HG02870 (cell line): Measurements from ENCODE around the gene ADAMTS20.

Experiments used
- ATAC-seq: cut with Tn5 transposase; IDR thresholded peaks from one replicate; pipeline ENCODE4 v1.9.1; 2021; ENCODE audit warnings: mild to moderate bottlenecking, moderate library complexity; ENCODE audit not compliant: unreplicated experiment

Gene ADAMTS20

DNA sequence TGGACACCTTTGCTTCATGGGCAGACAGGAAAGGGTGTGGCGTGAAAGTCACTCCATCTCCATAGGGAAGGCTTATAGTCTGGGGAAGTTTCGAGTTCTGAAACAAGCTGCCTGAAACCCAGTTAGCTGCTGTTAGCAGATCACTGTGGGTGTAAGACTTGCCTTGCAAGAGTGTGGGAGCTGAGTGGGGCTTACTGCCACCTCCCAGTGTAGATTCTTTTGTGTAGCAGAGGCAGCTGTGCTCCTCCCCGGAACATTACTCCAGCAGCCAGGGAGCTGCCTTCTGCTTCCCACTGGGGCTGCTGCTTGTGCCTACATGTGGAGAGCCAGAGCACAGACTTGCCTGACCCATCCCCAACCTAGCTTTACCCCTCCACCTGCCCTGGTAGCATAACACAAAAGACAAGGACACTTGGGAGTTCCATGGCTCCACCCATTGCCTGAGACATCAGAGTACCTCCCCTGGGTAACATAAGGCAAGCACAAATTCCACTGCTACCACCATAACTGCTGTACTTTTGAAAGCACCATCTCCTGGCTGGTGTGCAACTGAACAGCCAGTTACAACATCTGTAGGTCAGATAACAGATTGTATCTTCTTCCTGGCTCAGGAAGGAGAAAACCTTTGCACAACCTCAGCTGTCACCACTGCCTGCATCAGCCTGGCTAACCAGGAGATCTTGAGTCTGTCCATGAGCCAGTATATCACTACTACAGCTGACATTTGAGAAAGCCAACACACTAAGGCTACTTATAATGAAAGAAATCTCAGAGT is 69.5 kb downstream of the ADAMTS20 start:
- ATAC-seq = no peak

DNA sequence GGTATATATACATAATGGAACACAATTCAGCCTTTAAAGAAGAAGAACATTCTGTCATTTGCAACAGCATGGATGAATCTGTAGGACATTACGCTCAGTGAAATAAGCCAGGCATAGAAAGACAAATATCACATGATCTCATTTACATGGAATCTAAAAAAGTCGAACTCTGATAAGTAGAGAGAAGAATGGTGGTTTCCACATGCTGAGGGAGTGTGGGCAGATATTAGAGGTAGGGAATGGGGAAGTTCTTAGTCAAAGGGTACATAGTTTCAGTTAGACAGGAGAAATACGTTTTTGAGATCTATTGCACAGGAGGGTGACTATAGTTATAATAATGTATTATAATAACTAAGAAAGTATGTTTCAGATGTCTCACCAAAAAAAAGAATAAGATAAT is 71.4 kb downstream of the ADAMTS20 start:
- ATAC-seq = no peak

DNA sequence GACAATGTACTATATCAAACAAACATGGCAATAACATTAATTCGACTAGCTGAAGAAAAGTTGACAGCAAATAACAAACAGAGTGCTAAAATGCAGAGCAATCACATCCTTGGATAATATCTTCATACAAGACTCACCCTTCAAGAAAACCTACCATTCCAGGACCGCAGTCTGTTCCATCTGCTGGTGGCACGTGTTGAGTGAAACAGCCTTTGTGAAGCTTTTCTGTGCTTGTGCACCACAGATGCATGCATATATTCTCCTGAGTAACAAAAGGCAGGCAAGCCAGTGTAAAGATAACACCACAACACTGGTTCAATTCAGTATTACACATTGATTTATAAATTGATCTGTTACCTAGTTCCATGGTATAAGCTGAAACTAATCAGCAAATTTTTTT is 89.3 kb downstream of the ADAMTS20 start:
- ATAC-seq = no peak

DNA sequence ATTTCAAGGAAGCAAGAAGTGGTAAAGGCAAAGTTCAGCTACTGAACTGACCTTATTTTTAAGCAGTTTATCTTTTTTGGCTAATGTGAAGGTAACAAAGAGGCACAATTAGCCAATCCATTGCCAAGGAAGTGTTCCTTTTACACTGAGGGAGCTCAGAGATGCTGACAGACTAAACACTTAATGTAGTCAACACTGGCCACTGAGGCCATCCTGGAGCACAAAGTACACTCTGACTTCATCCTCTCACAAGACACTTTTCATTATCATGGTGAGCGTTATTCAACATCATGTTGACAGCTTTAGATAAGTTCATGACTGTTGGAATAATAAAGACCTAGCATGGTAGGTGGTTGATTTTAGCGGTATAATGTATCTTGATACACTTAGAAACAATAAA is 89.9 kb downstream of the ADAMTS20 start:
- ATAC-seq = no peak

DNA sequence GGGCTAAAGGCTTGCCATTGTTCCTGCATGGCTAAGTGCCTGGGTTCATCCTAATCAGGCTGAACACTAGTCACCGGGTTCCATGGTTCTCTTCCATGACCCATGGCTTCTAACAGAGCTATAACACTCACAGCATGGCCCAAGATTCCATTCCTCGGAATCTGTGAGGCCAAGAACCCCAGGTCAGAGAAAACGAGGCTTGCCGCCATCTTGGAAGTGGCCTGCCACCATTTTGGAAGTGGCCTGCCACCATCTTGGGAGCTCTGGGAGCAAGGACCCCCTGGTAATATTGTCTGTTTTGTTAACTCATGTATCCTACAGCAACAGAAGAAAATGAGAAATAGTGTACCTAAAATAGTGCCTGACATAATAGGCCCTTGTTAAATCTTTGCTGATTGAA is 92.7 kb downstream of the ADAMTS20 start:
- ATAC-seq = no peak

DNA sequence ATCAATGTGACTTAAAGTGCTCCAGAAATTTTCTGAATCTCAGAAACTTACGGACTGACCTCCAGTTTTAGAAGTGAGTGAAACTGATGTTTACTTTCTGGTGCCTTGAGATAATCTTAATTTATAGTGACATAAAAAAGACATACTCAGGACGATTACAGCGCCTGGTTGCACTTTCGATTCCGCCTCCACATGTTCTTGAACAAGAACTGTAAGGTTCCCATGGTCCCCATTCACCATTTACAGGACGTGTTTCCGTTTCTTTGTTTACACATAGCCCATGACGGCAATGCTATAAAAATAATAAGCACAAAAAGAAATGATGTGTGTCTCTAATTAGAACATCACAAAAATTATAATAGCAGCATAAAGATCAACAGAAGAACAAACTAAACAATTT is 98.2 kb downstream of the ADAMTS20 start:
- ATAC-seq = no peak

DNA sequence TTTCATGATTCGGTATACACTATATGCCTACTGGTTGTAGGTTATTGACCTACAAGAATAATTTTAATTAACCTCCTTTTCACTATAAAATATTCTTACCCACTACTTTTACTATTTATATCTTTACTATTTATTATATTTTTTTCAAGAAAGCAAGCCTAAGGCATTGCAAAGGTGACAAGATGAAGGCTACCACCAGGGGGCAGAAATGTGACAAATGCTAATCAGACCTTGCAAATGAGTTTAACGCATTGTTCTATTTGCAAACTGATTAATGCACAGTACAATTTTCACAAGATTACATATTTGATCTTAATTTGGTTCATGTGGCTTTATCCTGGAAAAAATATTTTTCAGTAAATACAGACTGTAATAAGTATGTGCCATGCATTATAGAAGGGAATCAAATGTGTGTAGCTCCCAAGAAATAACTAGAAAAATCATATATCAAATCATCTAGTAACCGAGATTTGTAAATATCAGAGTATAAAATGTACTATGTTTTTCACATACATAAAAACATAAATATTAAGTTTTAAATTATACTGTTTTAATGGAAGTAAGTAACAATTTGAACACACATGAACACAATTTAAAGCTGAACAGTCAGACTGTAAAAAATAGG is 107.0 kb downstream of the ADAMTS20 start:
- peak; percentile 81 for ATAC-seq

DNA sequence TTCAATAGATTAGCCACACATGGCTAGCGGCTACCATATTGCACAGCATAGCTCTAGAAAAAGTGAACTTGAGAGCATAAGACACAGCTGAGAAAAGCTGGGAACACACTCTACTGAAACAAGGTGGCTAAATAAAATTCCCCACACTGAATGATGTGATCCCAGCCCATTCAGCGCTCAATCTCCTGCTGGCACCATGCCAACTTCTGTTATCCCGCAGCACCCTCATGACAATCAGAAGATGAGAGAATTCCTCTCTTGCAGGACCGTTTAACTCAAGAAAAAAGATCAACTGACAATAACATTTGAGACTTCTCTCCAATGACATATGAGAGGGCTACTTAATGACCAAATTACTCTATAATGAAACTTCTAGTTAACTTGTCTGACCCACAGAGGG is 115.4 kb downstream of the ADAMTS20 start:
- no peak for ATAC-seq

DNA sequence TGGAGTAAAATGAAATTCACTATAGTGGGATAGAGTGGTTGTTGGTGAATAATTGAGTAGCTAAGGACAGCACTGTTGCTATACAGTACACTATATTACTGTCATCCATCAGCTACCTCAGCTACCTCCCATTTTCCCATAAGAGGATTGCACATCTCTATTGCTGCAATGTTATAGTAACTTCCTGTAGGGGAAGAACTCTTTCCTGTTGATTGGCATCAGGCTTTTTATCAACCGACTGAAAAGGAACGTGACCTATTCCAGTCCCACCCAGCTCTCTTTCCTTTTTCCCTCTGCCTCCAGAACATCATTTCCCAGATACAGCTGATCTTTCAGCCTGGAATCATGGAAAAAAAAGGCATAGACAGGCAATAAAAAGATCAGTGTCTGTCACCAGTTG is 117.4 kb downstream of the ADAMTS20 start:
- ATAC-seq = no peak

DNA sequence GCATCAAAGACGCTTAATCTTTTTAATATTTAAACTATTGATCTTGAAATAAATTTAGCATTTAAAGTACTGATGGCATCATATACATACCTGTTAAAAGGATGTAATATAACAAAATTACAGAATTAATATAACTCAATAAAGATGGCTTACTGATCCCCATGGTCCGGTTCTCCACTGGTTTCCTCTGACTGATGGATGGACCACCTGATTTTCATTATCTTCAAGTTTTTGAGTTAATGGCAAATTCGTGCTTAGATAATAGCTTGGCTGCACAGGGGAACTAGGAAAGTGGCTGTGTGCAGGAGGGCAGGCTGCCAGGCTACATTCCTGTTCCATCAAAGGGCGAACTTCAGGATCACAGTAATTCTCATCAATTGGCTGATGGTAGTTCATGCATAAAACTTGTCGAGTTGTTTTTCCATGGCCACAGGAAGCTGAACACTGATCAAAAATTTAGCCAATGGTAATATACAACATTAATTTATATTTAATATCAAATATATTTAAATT is 123.9 kb downstream of the ADAMTS20 start:
- ATAC-seq = no peak

DNA sequence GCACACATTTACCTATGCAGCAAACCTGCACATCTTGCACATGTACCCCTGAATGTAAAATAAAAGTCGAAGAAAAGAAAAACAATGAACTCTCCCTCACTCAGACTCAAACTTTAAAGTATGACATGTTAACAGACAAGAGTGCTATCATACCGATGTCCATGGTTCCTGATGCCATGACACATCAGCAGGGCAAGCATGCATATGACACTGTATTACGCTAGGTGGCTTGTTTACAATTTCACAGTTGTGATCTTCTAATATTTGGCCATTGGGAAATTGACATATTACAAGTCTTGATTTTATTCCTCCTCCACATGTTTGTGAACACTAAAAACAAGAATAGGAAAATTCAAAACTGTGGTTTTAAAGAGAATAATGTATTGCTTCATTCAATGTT is 126.6 kb downstream of the ADAMTS20 start:
- no peak for ATAC-seq

DNA sequence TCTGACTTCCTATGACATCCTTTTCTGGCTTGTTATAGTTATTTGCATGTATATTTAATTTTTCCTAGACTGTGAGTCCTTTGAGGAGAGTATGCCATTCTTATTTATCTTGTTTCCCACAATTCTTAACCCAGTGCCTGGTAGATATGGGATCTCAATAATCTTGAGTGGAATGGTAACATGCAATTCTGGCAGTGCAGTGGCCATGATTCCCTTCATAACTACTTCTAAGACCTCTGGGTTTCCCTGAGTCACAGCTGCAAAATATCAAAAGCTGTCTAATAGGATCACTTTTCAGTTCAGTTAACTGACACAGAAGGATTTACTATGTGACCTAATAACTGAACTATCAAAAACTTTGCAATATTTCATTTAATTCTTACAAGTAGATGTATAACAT is 135.0 kb downstream of the ADAMTS20 start:
- ATAC-seq = no peak

DNA sequence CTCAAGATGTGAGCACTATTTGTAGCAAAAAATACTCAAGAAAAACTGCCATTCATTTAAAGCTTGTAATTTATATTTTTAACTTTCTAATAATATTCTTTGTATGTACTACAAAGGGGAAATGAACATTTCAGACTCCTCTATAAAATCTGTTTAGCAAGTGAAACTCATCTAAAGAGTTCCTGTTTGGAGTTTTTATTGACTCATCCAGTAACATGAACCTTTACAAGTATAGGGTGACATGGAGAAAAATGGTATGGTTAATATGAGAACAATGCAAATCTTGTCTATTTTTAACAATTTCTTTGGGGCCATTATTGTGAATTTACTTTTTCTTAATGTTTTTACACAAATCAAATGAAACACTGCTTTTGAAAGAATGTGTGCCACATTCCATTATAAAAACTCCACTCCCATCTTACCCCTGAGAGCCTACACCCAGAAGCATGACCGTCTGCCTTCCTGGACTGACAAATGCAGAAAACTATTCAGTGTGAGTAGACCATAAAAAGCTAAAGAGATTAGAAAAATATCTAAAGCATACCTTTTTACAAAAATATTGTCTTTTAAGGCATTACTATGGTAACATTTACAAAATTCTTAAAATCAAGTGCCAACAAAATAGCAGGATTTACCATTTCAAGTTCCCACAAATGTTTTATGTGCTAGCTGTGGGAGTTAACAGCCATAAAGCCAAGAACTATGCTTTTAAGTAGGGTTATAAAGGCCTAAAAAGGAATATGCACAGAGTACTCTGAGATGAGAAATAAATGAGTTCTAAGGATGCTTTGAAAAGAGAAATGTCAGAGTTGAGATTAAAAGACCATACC is 144.0 kb downstream of the ADAMTS20 start:
- ATAC-seq = peak; percentile 94

DNA sequence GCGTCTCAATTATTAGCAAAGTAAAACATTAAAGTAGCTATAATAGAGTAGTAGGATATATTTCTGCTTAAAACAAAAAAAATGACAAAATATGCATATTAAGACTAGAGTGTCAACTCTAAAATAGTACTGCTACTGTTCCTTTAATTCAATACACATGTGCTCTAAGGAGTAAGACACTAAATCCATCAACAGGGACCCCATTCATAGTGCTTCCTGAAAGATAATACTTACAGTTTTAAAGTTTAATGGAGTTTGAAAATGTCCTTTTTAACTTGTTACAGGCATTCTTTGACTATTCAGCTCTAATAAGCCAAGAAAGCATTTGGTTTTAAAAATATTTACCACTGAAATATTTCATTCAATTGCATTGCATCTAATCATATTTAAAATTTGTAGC is 145.2 kb downstream of the ADAMTS20 start:
- no peak for ATAC-seq

DNA sequence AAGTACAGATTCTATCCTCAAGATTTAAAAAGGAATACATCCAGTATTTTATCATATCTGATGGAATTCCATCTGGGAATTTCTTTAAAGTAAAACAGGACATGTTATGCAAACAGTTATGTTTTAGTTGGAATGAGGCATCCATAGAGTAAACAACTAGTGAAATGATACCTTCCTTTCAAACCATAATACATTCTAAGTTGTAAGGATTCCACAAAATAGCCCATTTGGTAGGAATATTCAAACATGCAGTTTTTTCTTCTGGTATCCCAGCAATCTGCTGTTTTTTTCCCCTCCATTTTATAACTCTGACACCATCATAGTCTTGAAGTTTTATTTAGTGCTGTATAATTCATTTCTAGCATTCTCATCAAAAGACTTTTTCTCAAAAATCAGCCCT is 149.6 kb downstream of the ADAMTS20 start:
- ATAC-seq = no peak

DNA sequence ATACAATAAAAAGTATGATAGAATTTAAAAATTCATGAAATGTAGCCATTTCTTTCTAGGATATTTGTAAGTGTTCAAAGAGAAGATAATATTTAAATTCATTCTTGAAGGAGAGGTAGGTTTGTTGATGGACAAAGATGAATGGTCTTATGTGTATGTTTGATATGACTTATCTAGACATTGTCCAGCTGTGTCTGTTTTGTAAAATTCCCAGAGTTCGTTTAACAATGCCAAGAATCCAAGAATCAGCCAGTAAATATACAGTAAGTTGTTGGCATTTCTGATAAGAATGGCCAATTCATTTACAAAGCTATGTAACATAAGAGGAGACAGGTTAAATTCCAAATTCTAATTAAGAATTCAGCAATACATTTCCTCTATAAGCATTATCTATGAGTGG is 150.9 kb downstream of the ADAMTS20 start:
- ATAC-seq = no peak

DNA sequence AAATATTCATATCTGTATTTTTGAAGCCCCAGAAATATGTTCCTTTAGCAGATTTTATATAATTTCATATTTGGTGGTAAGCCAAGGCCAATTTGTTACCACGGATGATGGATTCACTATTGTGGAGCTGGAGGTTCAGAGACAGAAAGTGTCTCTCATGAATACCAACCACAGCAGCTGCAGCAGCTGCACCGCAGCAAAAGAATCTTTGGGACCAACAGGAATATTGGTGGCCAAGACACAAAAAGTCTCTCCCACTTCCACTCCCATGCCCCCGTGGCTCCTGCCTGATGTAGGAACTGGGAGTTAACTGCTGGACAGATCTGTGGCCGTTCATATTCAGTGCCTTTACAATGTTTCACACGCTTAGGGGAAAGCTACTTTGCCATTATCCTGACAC is 155.3 kb downstream of the ADAMTS20 start:
- no peak for ATAC-seq

DNA sequence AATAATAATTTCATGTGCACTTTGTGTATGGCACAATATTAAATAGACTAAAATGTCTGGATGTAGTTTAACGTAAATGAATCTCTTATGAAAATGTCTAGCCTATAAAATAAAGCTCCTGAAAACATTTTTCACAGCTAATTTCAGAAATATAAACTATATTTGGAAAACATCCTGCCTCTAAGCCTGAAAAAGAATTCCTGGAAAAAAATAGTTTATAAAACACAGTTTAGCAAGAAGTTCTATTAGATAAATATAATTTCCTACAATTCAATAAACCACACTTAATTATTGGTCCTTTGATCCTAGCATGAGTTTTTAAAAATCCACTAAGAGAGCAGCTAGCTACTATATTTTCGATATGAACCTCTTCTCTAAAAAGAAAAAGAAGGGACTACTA is 159.9 kb downstream of the ADAMTS20 start:
- ATAC-seq = no peak

DNA sequence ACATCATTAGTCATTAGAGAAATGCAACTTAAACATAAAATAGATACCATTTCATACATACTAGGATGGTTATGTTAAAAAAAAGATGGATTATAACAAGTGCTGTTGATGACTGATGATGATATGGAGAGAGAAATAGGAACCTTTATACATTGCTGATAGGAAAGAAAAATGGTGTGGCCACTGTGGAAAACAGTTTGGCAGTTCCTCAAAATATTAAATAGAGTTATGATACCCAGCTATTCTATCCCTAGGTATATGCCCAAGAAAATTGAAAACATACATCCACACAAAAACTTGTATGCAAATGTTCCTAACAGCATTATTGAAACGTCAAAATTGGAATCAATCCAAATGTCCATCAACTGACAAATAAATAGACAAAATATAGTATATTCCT is 170.1 kb downstream of the ADAMTS20 start:
- no peak for ATAC-seq

DNA sequence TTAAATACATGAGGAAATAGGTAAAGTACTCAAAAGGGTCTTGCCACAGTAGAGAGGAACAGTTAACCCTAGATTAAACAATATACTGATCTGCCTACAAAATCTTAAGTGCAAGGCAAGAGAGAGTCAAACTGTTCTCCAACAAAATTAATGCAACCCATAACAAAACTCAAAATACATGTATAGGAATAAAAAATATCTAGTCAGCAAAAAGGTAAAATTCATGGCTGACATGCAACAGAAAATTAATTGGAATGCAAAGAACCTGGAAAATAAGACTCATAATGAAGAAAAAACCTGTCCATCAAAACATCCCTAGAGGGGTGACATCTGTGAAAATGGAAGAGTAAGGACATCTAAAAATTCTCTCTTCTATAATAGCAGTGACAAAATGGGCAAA is 173.6 kb downstream of the ADAMTS20 start:
- no peak for ATAC-seq

DNA sequence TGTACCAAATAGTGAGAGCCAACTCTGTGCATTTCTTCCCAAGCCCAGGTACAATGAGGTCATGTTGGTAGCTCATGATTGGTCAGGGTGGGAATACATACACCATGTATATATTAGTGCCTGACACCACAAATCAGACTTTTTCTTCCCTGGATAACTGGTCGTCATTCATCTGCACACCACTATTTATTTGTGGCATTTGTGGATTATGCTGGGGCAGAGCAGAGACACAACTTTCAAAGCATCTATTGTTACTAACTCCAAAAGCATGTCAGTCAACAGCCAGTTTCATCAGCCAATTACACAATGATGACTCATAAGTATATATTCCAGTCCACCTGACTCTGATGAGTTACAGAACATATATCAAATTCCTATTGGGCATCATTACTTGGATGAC is 181.7 kb downstream of the ADAMTS20 start:
- no peak for ATAC-seq
